K562 (cell line): ENCODE data around the gene GLB1L2. TPM values are rescaled to one million over a fixed set of nuclear protein-coding genes. Genes with fewer than 3 reads are reported as not detected.

Experiments
- CBX3 ChIP-seq, 2 experiments: IDR thresholded peaks; 1 replicate in 1 of 2; 2 replicates in 1 of 2; pipeline ENCODE4 v1.6.1; 2012; ENCODE audit warnings: inconsistent platforms in 2 of 2, low read length in 2 of 2, borderline replicate concordance in 1 of 2, control low read depth in 1 of 2
- CLOCK ChIP-seq: fragments of 250-450 bp; sonication (Bioruptor Pico); IDR thresholded peaks from 2 replicates; pipeline ENCODE4 v1.4.0; 2020; ENCODE audit warnings: mild to moderate bottlenecking, moderate library complexity, borderline replicate concordance
- FOXP4 ChIP-seq: sonication (generic); formaldehyde crosslinking; IDR thresholded peaks from 2 replicates; pipeline ENCODE4 v1.8.0; 2022; ENCODE audit warnings: mild to moderate bottlenecking, missing genetic modification reagents, borderline replicate concordance
- HINFP ChIP-seq: fragments of 450-650 bp; conservative IDR thresholded peaks from 2 replicates; pipeline ENCODE4 v1.6.1; 2016; ENCODE audit warnings: missing genetic modification characterization, low read depth, mild to moderate bottlenecking, control low read depth, missing compliant biosample characterization
- NRF1 ChIP-seq, 2 experiments: fragments of 450-650 bp; IDR thresholded peaks in 1 of 2; conservative IDR thresholded peaks in 1 of 2; 2 replicates each; pipeline ENCODE4 v1.6.1; 2014; ENCODE audit warnings: mild to moderate bottlenecking in 2 of 2
- PKNOX1 ChIP-seq: fragments of 450-650 bp; IDR thresholded peaks from 2 replicates; pipeline ENCODE4 v1.6.1; 2016
- RBM25 ChIP-seq: fragments of 200-400 bp; formaldehyde crosslinking; IDR thresholded peaks from 2 replicates; pipeline ENCODE4 v1.6.1; 2018; ENCODE audit warnings: low read length, low read depth, moderate library complexity; ENCODE audit not compliant: severe bottlenecking
- RNF2 ChIP-seq: sonication (generic); IDR thresholded peaks from 2 replicates; pipeline ENCODE4 v1.6.1; 2016
- SRSF1 ChIP-seq: fragments of 200-400 bp; formaldehyde crosslinking; IDR thresholded peaks from 2 replicates; pipeline ENCODE4 v1.6.1; 2017; ENCODE audit warnings: mild to moderate bottlenecking, low read depth, low read length, moderate library complexity
- SRSF7 ChIP-seq: fragments of 200-400 bp; formaldehyde crosslinking; optimal IDR thresholded peaks from 2 replicates; pipeline ENCODE3; 2017; ENCODE audit warnings: mild to moderate bottlenecking, low read depth, low read length
- TAF15 ChIP-seq: fragments of 200-400 bp; formaldehyde crosslinking; IDR thresholded peaks from 2 replicates; pipeline ENCODE4 v1.6.1; 2017; ENCODE audit warnings: mild to moderate bottlenecking, low read depth, low read length, moderate library complexity
- TCFL5 ChIP-seq: fragments of 250-450 bp; sonication (Bioruptor Pico); conservative IDR thresholded peaks from 2 replicates; pipeline ENCODE4 v1.6.1; 2021; ENCODE audit warnings: mild to moderate bottlenecking, moderate library complexity, matching md5 sums
- ZBTB5 ChIP-seq: fragments of 450-650 bp; IDR thresholded peaks from 2 replicates; pipeline ENCODE4 v1.6.1; 2017; ENCODE audit warnings: antibody characterized with exemption
- ZNF274 ChIP-seq: IDR thresholded peaks from 2 replicates; pipeline ENCODE4 v1.6.1; 2011; ENCODE audit warnings: low read depth, mild to moderate bottlenecking, low read length, moderate library complexity, borderline replicate concordance
- ZNF41 ChIP-seq: fragments of 250-450 bp; sonication (Bioruptor Pico); conservative IDR thresholded peaks from 2 replicates; pipeline ENCODE4 v1.4.0; 2020; ENCODE audit warnings: mild to moderate bottlenecking
- ZNF511 ChIP-seq: sonication (generic); formaldehyde crosslinking; IDR thresholded peaks from 2 replicates; pipeline ENCODE4 v1.8.0; 2022; ENCODE audit warnings: mild to moderate bottlenecking, missing genetic modification reagents
- polyA plus RNA-seq, 8 experiments: library from polyadenylated mRNA; depleted of rRNA in 4 of 8; stranded (reverse) in 5 of 8; unstranded in 3 of 8; fragments of >200 nt; fragmentation: Nextera tagmentation in 2 of 8; fragmentation: Illumina TruSeq in 1 of 8; extraction: Ambion mirVana in 2 of 8; extraction: Trizol in 1 of 8; gene quantifications; 2 replicates each; pipeline versions ENCODE4 v1.2.1 to v1.2.3, GENCODE V29; 2011 to 2014; ENCODE audit warnings: inconsistent platforms in 1 of 8, missing spikeins in 1 of 8
- total RNA-seq, 7 experiments: library from RNA; depleted of rRNA in 6 of 7; stranded (reverse); fragments of >200 nt in 6 of 7; fragmentation: Illumina TruSeq in 2 of 7; extraction: Trizol in 2 of 7; gene quantifications; 2 replicates each; pipeline versions ENCODE4 v1.2.1 to v1.2.3, GENCODE V29; 2011 to 2021; ENCODE audit warnings: low replicate concordance in 1 of 7

The GLB1L2 gene
- total and polyA plus RNA-seq, 9 of the 15 experiments (the other 6 are each of a cell fraction or from before 2014, with no cell fraction given) = 0.84 to 21.4 (median 13.8) TPM

- TF ChIP-seq HINFP (tag) (peak; percentile 96), ZNF41 (CRISPR knock-in tag) (no peak), ZNF274 (no peak), TAF15 (no peak), ZBTB5 (peak; percentile 95), SRSF1 (no peak), RBM25 (peak; percentile 94), SRSF7 (no peak), FOXP4 (CRISPR knock-in tag) (peak; percentile 63; the same call in 1 of the 2 replicates), RNF2 (0 out of 2 replicates have a peak, but pooled peaks have one; percentile 32), NRF1 (conservative IDR thresholded peaks at IDR 0.05 in 1 of 2, IDR thresholded peaks at IDR 0.05 in 1 of 2) (peak; percentile 29 to 34; a peak in 3 of 4 replicates), CBX3 (IDR thresholded peaks at IDR 0.05; ENCODE audit: borderline replicate concordance in 1 of 2, low read length in 2 of 2) (peak in 1 of 2 experiments; percentile 48; a peak in 1 of 3 replicates), TCFL5 (no peak), CLOCK (CRISPR knock-in tag) (no peak), PKNOX1 (no peak), ZNF511 (peak; percentile 97)
Observed at GRCh38 chr11:134331354-134332188, at the start of gene GLB1L2 (continued).
